GM18867 (cell line): ENCODE results near the gene RHOT2.

Source experiments
- ATAC-seq: cut with Tn5 transposase; IDR thresholded peaks from one replicate; pipeline ENCODE4 v1.9.1; 2021; ENCODE audit warnings: mild to moderate bottlenecking, moderate library complexity; ENCODE audit not compliant: unreplicated experiment

The RHOT2 gene

DNA sequence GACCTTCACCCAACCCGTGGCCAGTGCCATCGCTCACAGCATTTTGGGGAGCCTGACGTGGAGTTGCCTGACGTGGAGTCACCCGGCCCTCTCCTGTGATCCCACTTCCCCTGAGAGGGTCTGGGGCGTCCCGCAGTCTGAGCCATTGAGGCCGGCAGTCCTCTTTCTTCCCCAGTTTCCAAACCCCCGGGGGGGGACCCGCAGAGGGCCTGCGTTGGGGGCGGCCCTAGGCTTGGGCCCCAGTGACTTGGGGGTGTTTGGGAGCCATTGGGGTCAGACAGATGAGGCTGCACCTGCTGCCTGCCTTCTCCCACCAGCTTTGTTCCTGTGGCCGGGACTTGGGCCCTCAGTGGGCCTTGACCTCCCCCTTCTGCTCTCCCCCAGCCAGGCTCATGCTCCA, 1.7 kb downstream of the RHOT2 start:
- no peak for ATAC-seq

DNA sequence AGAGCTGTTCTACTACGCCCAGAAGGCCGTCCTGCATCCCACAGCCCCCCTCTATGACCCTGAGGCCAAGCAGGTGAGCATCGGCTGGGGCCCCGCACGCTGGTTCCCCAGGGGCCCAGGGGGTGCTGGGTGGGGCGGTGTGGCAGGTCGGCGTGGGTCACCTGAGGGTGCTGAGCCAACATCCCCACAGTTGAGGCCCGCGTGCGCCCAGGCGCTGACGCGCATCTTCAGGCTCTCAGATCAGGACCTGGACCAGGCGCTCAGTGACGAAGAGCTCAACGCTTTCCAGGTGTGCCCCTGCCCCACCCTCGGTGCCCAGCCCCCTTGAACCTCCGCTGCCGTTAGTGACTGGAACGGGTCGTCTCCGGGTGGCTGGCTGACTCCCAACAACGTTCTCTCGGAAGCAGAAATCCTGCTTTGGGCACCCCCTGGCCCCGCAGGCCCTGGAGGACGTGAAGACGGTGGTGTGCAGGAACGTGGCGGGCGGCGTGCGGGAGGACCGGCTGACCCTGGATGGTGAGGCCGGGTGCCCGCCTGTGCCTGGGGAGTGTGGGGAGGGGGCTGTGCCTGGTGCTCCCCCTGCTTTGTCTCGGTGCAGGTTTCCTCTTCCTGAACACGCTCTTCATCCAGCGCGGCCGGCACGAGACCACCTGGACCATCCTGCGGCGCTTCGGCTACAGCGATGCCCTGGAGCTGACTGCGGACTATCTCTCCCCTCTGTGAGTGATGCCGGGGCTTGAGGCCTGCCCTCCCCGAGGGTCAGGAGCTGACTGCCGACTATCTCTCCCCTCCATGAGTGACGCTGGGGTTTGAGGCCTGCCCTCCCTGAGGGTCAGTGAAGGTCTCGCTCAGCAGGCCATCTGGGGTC, 2.8 kb downstream of the RHOT2 start:
- no peak for ATAC-seq

DNA sequence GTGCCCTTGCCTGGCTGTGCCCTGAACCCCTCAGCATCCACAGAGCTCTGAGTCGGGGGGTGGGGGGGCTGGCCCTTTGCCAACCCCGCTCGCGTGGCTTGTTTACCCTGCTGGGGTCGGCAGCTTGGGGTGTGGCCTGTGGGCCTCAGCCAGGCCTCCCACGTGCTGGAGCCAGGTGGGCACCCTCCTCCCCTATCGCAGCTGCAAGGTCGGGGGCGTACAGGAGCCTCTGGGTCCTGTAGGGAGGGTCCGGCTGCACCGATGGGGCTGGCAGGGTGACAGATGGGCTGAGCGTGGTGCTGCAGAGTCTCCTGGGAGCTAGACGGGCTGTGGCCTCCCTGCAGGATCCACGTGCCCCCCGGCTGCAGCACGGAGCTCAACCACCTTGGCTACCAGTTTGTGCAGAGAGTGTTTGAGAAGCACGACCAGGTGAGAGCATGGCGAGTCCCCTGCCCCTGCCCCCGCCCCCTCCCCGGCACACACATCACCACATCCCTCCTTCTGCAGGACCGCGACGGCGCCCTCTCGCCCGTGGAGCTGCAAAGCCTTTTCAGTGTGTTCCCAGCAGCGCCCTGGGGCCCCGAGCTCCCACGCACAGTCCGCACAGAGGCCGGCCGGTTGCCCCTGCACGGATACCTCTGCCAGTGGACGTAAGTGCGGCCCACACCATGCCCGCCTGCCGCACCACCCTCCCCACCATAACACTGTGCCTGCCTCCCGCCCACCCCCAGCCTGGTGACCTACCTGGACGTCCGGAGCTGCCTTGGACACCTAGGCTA, 3.6 kb downstream of the RHOT2 start:
- no peak for ATAC-seq

DNA sequence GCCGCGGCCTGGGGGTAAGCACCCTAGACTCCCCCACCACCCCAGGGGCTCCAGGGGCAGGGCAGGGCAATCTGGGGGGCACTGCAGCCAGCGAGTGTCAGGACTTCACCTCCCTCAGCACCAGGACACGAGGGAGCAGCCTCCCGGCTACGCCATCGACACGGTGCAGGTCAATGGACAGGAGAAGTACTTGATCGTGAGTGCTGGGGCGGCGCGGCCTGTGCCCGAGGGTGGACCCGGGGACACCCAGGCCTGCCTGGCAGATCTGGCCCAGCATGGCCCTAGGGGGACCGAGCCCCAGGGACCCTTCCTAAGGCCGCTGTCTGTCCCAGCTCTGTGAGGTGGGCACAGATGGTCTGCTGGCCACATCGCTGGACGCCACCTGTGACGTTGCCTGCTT, 4.4 kb downstream of the RHOT2 start:
- no peak for ATAC-seq

DNA sequence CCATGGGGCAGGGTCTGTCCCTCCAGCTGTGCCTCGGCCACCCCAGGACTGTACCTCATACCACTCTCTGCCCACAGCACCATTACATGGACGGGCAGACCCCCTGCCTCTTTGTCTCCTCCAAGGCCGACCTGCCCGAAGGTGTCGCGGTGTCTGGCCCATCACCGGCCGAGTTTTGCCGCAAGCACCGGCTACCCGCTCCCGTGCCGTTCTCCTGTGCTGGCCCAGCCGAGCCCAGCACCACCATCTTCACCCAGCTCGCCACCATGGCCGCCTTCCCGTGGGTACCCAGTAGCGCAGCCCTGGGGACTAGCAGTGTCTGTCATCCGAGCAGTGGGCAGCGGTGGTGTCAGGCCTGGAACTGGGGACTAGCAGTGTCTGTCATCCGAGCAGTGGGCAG, 4.9 kb downstream of the RHOT2 start:
- no peak for ATAC-seq

DNA sequence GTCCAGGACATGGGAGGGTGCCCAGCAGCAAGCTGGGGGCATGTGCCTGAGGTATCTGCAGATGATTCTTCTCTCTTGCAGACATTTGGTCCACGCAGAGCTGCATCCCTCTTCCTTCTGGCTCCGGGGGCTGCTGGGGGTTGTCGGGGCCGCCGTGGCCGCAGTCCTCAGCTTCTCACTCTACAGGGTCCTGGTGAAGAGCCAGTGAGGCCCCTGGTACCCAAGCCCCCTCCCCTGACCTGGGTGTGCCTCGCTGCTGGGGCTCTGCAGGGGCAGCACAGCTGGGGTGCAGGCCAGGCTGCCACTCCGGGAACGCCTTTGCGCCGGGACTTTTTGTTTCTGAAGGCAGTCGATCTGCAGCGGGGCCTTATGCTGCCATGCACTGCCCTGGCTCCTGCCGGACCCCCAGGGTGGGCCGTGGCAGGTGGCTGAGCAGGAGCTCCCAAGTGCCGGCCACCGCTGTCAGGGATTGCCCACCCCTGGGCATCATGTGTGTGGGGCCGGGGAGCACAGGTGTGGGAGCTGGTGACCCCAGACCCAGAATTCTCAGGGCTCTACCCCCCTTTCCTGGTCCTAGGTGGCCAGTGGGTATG, 5.6 kb downstream of the RHOT2 start:
- ATAC-seq, result no peak

DNA sequence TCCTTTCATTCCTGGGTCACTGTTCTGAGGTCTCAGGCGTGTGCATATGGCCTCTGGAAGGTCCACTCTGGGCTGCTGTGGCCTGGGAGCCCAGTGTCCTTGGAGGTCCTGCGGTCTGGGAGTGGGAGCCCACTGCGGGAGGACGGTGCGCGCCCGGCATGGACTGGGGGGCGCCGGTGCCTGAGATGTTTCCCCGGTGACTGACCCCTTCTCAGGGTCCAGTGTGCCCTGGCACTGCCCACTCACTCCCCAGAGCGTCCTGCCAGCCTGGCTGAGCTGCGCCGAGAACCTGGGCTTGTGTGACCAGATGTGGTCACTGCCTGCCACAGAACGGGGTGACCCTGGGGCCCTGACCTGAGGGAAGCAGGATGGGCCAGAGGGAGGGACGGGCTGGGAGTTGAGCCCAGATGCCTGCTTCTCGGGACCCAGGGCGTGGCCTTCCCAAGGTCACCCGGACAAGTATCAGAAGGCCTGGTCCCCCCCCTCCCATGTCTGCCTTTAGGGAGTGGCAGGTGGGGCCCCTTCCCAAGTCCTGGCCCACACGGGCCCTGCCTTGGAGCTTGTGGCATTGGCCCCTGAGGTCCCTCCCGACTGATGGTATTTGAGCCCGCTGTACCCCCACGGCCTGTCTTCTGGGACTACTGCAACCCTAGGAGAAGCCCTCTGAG, 6.4 kb downstream of the RHOT2 start:
- ATAC-seq, result no peak

DNA sequence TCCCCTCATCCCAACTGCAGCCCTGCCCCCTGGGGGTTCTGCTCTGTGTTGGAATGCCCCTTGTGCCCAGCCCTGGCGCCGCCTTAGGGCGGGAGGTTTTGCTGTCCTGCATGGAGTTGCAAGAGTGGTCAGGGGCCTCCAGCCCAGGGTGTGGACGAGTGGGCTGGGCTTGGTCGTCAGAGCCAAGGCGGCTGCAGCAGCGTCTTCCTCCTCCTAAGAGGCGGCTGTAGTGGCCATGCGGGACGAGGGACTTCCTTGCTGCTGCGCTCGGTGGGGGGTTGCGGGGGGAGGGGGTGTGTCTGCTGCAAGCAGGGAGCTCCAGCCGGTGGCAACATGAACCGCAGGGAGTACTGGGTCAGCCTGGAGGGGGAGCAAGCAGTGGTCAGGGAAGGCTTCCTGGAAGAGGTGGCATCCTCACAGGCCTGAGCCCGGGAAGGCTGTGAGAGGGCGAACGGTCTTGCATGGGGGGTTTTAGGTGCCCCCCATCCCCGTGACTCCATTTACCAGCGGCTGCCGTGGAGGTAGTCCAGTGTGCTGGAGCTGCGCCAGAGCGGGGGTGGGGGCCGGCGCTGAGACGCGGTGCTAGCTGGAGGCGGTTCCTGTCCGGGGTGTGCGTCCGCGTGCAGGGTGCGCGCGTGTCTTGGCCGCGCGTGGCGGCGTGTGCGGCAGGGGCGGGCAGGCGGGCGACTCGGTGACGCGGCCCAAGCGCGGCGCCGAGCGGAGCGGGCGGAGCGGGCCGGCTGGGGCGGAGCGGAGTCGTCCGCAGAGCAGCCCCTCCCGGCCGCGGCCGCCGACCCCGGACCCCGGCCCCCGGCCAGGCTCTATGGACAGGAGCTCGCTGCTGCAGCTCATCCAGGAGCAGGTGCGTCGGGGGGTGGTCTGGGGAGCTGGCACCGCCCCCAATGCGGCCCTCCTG, 7.3 kb downstream of the RHOT2 start, which contains the start of gene RHBDL1:
Gene RHBDL1, plus strand, starts transcription at position 704 of the 916 bp plus-strand sequence. Its CDS starts 120 bp downstream, at position 824.
- no peak for ATAC-seq

DNA sequence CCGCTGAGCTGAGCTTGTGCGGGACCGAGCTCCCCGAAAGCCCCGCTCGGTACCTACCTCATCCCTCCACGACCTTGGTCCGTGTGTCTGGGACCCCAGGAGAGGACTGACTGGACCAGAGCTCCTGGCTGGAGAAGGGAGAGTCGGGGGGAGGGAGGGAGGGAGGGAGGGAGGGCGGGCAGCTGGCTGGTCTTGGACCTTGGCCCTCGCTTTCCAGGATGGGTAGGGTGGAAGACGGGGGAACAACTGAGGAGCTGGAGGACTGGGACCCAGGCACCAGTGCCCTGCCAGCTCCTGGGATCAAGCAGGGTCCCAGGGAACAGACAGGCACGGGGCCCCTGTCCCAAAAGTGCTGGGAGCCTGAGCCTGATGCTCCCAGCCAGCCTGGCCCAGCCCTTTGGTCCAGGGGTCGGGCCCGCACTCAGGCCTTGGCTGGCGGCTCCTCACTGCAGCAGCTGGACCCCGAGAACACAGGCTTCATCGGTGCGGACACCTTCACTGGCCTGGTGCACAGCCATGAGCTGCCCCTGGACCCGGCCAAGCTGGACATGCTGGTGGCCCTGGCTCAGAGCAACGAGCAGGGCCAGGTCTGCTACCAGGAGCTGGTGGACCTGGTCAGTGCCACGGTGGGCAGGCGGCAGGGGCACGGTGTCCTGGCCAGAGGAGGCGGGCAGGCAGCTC, 8.1 kb downstream of the RHOT2 start:
- ATAC-seq, result no peak

DNA sequence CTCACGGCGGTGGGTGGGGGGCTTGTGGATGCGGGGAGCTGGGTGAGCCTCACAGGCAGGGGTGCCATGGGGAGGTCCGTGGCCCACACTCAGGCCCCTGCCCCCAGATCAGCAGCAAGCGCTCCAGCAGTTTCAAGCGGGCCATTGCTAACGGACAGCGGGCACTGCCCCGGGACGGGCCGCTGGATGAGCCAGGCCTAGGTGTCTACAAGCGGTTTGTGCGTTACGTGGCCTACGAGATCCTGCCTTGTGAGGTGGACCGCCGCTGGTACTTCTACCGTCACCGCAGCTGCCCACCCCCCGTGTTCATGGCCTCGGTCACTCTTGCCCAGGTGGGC, 8.6 kb downstream of the RHOT2 start:
- ATAC-seq, result no peak

DNA sequence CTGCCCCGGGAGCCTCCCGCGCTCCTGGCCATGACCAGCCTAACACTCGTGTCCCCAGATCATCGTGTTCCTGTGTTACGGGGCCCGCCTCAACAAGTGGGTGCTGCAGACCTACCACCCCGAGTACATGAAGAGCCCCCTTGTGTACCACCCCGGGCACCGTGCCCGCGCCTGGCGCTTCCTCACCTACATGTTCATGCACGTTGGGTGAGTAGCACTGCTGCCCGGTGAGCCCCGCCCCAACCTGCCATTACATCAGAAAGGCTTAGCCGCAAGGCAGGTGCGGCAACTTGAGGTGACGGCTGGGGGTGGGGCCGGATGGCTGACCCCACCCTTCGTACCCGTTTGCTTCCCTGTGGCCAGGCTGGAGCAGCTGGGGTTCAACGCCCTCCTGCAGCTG, 9.0 kb downstream of the RHOT2 start:
- no peak for ATAC-seq

DNA sequence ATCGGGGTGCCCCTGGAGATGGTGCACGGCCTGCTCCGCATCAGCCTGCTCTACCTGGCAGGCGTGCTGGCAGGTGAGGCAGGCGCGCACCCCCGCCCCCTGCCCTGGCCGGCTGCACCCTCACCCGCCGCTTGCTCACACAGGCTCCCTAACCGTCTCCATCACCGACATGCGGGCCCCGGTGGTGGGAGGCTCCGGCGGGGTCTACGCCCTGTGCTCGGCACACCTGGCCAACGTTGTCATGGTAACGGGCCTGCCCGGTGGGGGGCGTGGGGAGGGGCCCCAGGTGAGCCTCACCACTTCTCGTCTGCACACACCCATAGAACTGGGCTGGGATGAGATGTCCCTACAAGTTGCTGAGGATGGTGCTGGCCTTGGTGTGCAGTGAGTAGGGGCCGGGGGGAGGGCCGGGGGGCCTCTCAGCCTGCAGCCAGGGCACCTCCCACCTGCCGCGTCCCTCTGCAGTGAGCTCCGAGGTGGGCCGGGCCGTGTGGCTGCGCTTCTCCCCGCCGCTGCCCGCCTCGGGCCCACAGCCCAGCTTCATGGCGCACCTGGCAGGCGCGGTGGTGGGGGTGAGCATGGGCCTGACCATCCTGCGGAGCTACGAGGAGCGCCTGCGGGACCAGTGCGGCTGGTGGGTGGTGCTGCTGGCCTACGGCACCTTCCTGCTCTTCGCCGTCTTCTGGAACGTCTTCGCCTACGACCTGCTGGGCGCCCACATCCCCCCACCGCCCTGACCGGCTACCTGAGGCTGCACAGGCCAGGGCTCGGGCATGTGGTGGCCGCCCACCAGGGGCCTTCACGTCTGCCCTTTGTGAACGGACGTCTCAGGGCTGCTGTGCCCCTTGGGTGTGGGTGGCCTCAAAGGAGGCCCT, 9.6 kb downstream of the RHOT2 start:
- no peak for ATAC-seq

DNA sequence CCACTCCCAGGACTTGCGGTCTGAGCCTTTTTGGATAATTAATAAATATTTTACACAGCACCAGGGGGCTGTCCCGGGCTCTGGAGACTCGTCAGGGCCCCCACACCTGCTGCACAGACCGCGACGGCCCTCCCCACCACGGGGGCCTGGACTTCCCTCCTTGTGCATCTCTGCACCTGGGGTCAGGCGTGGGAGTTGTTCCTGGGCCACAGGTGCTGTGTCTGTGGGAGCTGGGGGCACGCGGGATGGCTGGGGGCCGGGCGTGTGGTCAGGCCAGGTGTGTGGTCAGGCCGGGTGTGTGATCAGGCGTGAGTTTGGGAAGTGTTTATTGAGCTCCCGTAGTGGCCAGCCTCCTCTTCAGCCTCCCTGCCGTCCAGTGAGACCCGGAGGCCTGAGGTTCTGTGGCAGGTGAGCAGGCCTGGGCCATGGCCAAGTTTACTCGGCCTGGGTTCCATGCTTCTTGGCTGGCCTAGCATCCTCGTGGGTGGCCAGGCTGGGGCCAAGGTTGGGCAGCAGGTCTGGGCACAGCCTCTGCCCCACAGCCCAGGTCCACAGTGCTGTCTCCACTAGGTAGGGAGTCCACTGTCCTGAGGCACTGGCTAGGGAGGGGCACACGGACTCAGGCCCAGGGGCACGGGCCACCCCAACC, 10.4 kb downstream of the RHOT2 start:
- ATAC-seq, result no peak

DNA sequence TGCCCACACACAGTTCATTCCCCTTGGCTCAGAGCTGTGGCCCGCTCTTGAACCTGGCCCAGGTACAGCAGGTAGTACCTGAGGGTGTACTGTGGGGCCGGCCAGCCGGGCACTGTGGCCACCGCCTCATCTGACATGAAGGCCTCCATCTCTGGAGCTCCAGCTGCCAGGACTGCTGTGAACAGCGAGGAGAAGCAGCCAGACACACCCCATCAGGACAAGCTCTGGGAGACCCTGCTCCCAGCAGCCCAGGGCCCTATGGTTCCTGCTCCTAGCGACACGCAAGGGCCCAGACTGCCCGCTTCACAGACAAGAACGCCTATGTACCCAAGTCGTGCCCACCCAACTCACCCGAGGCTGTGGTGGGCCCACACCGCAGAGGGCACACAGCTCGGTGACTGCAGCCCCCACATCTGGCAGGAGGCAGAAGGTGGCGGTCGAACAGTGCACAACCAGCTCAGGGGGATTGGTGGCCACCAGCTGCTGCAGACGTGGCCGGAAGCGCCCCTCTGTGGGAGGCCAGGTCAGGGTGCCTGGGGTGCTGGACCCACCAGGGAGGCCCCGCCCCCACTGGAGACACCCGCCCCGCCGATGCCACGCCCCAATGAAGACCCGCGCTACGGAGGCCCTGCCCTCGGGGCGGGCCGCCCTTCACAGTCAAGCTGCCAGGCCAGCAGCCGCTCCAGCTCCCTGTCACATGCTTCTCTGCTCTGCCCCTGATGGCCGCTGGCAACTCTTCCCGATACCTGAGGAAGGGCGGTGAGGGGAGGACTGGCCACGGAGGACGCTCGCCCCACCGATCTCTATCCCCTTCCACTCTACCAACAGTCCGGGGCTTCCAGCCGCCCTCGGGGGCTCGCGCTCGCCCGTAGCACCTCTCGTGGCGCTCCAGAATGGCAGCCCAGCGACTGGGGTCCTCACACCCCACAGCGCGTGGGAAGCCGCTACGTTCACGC, 11.2 kb downstream of the RHOT2 start:
- ATAC-seq, result no peak

DNA sequence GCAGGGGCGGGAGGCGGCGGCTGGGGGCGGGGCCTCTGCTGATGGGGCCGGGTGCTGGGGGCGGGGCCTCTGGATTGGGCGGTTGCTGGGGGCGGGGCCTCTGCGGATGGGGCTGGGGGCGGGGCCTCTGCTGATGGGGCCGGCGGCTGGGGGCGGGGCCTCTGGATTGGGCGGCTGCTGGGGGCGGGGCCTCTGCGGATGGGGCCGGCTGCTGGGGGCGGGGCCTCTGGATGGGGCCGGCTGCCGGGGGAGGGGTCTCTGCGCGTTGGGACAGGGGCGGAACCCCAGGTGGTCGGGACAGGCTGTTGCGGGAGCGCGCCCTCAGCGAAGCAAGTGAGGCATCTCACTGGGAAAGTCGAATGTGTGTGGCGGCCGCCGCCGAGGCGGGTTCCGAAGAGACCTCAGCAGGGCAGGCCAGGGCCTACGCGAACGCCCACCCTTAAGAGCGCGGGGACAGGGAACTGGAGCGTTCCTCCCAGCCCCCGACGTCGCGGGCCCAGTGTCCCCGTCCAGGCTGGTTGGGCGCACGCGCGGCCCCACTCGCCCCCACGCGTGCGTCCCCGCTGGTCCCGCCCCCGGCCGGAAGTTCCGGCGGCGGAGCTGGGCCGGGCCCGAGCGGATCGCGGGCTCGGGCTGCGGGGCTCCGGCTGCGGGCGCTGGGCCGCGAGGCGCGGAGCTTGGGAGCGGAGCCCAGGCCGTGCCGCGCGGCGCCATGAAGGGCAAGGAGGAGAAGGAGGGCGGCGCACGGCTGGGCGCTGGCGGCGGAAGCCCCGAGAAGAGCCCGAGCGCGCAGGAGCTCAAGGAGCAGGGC, 12.1 kb downstream of the RHOT2 start, which contains the start of gene STUB1:
Gene STUB1, plus strand, starts transcription at position 597 of the 811 bp plus-strand sequence. Its CDS starts 116 bp downstream, at position 713.
- ATAC-seq, result peak; percentile 31

DNA sequence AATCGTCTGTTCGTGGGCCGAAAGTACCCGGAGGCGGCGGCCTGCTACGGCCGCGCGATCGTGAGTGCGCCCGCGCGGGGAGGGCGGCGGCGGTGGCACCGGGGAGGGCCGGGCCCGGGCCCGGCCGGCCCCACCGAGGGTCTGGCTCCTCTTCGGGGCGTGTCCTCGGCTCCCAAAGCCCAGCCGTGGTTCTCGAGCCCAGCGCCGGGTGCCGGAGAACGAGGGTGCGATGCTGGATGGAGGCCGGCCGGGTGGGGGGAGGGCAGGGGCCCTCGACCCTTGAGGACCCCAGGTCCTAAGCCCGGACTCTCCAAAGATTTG, 12.7 kb downstream of the RHOT2 start:
- no peak for ATAC-seq
